Fibroblast of peridontal ligament (primary cell): Measurements from ENCODE around the gene HHIP.
"Not testable (repeated sequence)": the region's sequence is repeated elsewhere in the genome, so short reads cannot be mapped to it uniquely, and the experiment has no call there.

Experiments
- DNase-seq: peaks from one replicate; pipeline ENCODE4 v3.0.0-alpha.2; 2010; ENCODE audit errors: extremely low read depth

HHIP gene

GRCh38 chr4:144754562-144755410 lies 108.8 kb downstream of the HHIP start:
- peak; percentile 20 for DNase-seq

DNA sequence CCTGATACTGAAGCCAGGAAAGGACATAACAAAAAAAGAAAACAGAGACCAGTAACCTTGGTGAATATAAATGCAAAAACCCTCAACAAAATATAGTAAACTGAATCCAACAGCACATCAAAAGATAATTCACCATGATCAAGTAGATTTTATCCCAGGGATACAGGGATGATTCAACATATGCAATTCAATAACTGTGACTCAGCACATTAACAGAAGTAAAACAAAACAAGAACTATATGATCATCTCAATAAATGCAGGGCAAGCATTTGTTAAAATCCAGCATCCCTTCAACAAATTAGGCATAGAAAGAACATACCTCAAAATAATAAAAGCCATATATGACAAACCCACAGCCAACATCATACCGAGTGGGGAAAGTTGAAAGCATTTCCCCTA lies 112.0 kb downstream of the HHIP start:
- no peak for DNase-seq

DNA sequence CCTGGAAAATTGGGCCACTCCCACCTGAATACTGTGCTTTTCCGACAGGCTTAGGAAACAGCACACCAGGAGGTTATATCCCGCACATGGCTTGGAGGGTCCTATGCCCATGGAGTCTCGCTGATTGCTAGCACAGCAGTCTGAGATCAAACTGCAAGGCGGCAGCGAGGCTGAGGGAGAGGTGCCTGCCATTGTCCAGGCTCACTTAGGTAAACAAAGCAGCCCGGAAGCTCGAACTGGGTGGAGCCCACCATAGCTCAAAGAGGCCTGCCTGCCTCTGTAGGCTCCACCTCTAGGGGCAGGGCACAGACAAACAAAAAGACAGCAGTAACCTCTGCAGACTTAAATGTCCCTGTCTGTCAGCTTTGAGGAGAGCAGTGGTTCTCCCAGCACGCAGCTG lies 122.9 kb downstream of the HHIP start:
- not testable (repeated sequence) for DNase-seq

GRCh38 chr4:144778364-144778763 lies 132.4 kb downstream of the HHIP start:
- DNase-seq: no peak

GRCh38 chr4:144782345-144782744 lies 136.4 kb downstream of the HHIP start:
- no peak for DNase-seq

- no peak for DNase-seq
These were observed 140.0 kb downstream of the HHIP start for GRCh38 chr4:144785961-144786360.

- DNase-seq: peak; percentile 46
These were observed 141.7 kb downstream of the HHIP start for GRCh38 chr4:144787365-144788258.

GRCh38 chr4:144788469-144788868 lies 142.5 kb downstream of the HHIP start:
- no peak for DNase-seq

DNA sequence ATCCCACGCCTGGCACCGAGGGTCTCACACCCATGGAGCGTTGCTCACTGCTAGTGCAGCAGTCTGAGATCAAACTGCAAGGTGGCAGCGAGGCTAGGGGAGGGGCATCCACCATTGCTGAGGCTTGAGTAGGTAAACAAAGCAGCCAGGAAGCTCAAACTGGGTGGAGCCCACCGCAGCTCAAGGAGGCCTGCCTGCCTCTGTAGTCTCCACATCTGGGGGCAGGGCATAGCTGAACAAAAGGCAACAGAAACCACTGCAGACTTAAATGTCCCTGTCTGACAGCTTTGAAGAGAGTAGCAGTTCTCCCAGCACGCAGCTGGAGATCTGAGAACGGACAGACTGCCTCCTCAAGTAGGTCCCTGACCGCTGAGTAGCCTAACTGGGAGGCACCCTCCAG lies 146.0 kb downstream of the HHIP start:
- not testable (repeated sequence) for DNase-seq
